HG03354 (cell line): ENCODE data around the gene MAPK10.
A peak's percentile ranks its signal among the peaks of the same experiment; 100 is the strongest.

Experiments used
- ATAC-seq: cut with Tn5 transposase; IDR thresholded peaks from one replicate; pipeline ENCODE4 v1.9.1; 2021; ENCODE audit warnings: mild to moderate bottlenecking; ENCODE audit not compliant: unreplicated experiment, poor library complexity, severe bottlenecking

The MAPK10 gene

DNA sequence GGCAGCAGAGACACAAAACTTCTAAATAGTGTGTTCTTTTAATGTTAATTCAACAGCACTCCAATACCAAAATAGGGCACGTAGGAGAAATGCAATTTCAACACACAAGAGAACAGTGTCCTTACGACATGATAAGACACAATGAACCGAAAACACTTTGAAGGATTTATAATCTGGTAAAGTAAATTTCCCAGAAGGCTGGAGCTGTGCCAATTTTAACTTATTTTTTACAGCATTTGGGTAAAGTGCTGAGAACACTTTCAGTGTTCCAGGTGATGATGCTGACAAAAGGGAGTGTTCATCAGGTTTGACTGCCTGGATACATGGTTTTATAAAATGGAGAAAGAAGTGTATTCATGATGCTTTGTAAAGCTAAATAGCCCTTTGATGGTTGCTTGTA, 76.5 kb downstream of the MAPK10 start:
- no peak for ATAC-seq

DNA sequence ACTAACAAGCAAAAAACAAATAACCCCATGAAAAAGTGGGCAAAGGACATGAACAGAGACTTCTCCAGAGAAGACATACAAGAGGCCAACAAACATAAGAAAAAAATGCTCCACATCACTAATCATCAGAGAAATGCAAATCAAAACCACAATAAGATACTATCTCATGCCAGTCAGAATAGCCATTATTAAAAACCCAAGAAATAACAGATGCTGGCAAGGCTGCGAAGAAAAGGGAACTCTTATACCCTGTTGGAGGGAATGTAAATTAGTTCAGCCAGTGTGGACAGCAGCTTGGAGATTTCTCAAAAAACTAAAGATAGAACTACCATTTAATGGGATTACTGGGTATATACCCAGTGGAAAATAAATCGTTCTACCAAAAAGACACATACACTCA, 79.6 kb downstream of the MAPK10 start:
- no peak for ATAC-seq

DNA sequence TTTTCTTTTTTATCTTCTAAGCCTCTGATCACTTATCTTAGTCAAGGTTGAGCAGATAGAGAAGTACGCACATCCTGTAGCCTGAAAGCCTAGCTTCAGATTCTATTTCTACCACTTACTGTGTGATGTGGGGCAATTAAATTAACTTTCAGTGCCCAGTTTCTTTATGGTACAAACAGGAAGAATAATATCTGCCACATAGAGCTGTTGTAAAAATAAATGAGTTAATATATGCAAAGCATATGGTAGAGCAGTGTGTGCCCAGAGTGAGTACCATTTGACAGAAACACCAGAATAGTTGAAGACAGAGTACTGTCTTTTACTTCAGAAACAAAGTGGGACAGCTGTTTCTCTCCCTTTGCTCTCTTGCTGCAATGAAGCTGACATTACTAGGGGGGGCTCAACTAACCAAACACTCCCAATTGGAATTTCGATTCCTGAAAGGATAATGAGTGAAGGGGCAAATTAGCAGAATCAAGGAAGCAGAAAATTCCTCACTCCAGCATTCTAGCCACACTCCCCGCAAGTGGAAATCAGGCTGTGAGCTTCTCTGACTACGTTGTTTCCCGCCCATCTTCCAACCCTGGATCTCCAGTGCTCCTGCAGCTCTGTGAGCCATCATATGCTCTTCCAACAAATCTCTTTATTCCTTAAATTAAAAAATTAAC, 80.4 kb downstream of the MAPK10 start:
- ATAC-seq = no peak

DNA sequence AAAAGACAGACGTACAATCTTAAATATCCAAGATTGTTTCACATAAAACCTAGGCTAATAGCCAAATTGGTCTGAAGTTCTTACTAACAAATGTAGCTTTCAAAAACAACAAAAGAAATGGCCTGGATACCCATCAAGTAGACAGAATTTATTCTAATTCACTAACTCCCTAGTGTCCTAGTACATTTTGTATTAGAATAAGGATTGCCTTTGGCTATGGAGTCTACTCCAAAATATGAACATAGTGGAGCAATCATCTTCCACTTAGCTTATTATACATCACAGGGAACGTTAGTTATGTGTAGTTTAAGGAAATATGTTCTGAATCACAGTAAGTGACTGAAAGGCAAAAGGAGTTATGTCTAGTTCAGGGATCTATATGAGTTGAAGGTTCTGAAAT, 81.7 kb downstream of the MAPK10 start:
- no peak for ATAC-seq

DNA sequence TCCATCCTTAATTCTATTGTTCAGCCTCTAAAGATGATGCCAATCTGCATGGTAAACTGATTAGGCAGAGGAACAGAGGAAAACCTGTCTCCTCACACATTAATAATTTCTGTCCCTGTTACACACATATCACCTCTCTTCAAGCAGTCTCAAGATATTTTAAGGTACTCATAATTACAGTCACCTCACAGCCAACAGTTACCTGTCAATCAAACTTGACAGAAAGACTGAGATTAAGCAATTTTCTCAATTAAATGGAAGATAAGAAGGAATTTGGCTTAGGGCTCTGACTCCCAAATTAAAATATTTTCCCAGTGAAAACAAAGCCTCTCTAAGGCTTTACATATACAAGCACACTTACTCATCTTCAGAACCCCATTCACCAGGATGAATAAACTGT, 85.2 kb downstream of the MAPK10 start:
- ATAC-seq = no peak

DNA sequence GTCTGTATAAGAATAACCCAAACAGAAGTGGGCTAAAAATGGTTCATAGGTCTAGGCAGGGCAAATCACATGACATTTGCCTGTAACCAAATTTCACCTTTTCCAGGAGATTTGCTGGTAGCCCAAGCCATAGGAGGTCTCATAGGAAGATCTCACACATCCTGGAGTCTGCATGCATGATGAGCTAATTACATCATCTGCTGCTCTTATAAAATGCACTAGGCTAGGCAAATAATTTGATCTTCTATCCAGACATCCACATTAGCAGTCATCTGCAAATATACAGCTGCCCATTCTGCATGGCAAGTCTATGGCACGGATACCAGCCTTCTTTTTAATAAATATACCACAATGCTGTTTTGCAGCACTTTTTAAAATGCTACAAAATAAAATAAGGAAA, 87.2 kb downstream of the MAPK10 start:
- no peak for ATAC-seq

DNA sequence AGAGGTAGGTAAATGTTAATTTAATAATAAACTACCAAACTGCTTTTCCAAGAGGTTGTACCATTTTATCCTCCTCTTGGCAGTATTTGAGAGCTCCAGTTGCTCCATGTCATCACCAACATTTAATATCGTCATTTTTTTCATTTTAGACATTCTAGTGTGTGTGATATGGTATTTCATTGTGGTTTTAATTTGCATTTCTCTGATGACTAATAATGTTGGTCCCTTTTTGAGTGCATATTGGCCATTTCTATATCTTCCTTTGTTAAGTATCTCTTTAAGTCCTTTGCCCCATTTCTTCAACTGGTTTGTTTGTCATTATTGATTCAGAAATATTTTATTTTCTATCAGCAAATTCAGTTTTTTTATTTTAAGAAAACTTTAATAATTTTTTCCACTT, 88.8 kb downstream of the MAPK10 start:
- no peak for ATAC-seq

DNA sequence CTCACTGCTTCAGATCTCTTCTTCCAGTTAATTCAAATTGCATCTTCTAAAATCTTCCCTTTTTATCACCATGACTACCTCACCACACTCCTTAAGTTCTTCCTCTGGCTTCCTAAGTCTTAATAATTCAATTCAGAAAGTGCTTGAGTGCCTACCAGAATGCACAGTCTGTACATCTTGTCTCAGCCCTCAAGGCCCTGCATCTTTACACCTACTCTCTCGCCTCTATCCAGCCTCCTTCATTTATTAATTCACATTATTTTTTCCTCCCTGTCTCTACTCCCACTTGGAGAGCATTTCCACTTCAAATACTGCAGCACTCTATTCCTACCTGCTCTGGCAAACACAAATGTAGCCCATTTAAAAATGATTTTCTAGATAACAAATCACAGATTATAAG, 90.5 kb downstream of the MAPK10 start:
- ATAC-seq = no peak

DNA sequence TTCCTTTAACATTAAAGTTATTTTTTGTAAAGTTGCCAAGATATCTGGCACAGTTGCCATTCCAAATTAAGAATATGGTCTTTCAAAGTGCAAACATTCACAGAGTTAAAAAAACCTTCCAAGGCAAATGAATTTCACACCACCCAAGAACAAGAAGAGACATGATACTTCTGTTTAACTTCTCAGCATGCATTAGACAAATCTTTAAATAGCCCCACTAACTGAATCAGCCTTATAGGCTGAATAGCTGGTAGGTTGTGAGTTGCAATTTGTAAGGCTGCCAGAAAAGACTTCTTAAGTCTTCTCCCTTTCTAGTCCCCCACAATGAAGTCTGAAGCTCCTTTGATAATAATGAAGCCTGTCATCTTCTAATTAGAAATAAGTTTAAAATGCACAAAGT, 95.6 kb downstream of the MAPK10 start:
- no peak for ATAC-seq

DNA sequence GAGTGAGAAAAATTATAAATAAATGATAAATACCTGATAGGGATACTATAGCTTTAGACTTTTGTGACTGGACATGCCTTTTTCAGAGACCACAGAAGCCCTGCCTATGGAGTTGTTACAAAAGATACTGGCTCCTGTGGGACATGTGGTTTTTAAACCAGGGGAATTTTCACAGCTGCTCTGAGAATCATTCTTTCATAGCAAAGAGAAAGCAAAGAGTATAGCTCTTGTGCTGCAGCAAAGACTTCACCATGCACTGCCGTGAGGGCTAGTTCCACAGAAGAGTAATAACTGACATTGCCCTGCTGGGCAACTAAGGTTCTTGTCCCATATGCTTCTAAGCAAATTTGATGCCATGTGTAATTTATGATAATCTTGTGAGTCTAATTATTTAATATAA, 98.2 kb downstream of the MAPK10 start:
- no peak for ATAC-seq

DNA sequence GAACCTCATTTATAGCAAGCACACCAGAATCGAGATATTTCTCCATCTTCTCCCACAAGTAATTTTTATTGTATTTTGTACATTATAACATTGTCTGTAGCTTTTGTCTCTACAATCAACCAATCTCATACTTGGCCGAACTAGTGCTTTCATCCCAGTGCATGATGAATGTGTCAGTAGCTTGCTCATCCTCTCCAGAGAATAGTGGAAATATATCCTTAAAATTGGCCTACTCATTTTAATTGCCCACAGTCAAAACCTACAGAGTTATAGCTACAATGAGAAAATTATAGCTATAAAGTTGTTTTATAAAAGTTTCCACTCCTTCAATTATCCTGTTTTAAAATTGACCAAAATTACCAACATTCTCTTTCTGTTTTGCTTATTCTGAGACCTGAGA, 103.8 kb downstream of the MAPK10 start:
- no peak for ATAC-seq

DNA sequence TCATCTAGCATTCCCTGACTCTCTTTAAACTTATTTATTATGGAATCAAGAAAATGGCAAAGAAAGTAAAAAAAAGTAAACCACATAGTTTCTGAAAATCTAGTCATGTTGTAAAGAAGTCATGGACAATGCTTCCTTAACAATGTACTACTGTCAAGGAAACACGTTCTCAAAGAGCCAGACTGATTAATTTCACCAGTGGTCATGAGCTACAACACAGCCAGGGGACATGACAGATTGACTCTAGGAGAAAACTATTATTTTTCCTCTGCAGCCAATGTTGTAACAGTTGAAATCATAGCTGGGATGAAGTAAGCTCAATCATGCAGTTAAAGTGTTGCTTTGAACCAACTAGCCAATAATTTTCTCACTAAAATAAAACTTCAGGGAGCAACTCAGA, 109.2 kb downstream of the MAPK10 start:
- ATAC-seq = no peak

DNA sequence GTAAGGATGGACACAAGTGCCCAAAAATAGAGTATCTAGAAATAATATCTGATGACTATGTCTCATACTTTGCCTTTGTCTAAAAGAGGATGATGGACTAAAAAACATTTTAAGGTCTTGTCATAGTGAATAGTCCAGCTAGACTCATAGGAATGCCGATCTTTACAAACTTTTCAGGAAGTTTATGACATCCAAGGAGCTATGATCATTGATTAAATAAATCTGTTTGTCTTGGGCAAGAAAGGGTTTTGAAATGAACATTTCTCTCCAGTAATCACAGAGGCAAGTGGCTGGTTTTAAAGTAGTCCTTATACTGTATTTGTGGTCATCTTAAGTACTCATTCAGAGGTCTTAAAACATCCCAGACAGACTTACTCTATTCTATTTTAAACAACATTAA, 109.8 kb downstream of the MAPK10 start:
- no peak for ATAC-seq

DNA sequence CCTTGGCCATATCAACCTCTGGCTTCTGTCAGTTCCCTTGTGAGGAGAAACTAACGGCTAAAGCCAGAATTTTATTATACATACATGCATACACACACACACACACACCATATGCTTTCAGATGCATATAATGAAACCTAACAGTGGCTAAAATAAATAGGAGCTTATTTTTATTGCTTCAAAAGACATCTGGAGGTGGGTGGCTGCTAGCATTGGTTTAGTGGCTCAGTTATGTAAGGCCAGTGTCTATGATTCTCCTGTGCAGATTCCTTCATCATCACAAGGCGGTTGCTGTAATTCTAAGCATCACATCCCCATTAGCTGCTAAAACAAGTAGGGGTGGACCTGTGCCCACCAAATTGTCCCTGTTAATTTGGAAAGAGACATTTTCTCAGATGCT, 110.8 kb downstream of the MAPK10 start:
- no peak for ATAC-seq

DNA sequence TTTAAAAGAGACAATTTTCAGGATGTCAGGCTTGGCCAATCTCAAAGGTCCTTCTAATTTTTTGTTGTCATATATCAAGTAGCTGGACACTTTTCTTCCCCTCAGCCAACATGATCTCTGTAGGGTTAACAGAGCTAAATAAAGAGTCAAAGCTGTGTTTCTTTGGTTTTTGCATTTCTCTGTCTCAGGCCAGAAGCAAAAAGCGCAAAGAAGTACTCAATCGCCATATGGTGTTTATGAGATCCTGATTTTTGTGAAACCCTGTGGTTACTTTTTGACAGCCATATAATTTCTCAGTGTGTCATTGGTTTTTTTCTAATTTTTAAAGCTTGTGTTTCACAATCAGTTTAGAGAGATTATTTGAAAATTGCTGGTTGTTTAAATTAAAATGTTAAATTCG, 111.9 kb downstream of the MAPK10 start:
- ATAC-seq = no peak

DNA sequence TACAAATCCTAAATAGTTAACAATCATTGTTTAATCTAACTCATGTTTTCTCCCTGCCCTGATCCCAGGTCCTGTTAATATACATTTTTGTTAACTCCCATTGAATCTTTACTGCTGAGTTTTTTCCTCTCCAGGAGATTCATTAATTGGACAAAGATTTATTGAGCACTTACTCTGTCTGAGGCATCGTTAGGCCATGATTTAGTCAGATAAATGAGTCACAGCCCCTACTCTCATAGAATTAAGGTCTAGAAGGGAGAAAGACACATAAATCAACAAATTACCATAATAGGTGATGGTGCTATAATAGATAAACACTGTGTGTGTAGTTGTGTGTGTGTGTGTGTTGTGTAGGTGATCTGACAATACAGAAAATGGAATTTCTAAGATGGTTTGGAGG, 112.5 kb downstream of the MAPK10 start:
- no peak for ATAC-seq

DNA sequence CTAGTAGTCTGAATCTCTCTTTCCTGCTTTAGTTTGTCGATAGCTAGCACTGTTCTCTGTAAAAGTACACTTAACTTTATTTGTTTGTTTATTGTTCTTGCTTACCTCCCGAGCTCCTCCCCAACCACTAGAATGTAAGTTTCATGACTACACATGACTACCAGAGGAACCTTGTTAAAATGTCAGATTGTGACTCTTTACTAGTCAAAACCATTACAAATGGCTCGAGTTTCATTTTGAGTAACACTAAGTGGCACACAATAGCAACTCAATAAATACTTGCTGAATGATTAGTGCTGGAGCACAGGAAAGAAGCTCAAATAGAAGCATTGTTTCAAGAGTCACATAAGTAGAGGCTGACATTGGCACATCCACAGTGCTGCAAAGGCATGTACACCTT, 116.1 kb downstream of the MAPK10 start:
- no peak for ATAC-seq

DNA sequence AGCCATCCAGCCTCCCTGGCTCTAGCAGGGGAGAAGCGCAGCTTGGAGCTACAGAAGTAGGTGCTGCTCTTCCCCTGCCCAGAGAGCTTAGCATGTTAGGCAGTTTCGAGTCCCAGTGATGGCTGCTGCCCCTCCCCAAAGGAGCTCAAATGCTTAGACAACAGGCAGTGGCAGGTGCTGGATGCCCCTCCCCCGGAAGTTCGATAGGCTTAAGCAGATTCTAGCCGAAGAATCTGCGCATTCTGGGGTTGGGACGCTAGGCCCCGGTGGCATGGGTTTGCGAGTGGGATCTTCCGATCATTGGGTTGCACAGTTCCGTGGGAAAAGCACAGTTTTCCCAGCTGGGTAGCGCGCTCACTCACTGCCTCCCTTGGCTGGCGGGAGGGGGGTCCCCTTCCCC, 117.2 kb downstream of the MAPK10 start:
- ATAC-seq = no peak

DNA sequence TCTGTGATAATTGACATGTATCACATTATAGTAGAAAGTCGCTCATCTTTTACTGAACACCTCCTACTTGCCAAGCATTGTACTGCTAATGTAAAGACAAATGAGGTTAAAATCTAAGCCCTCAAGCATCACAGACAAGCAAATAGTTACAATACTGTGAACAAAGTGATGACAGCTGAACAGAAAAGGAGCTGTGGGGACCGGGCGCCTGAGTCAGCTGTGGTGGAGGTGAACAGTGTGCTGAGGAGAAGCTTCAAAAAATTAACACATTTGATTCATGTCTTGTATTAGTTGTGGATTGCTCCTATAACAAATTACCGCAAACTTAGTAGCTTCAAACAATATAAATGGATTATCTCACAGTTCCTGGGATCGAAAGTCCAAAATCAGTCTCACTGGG, 124.3 kb downstream of the MAPK10 start:
- ATAC-seq = no peak

DNA sequence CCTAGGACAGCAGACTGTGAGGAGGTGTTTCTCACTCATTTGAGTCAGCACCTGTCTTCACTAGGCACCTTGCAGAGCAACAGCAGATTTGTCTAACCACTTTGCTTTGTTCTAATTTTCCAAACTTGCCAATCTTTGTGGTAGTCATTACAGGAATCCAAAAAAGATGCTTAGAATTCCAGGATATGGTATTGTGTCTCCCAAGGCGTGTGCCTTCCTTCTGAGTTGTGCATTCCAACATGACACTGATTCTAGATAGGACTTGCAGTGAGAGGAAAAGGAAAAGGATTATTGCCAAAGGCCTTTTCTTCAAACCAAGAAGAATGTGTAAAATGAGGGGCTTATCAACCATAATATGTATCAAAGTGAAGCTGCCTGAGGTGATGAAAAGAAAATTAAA, 126.2 kb downstream of the MAPK10 start:
- ATAC-seq = no peak

DNA sequence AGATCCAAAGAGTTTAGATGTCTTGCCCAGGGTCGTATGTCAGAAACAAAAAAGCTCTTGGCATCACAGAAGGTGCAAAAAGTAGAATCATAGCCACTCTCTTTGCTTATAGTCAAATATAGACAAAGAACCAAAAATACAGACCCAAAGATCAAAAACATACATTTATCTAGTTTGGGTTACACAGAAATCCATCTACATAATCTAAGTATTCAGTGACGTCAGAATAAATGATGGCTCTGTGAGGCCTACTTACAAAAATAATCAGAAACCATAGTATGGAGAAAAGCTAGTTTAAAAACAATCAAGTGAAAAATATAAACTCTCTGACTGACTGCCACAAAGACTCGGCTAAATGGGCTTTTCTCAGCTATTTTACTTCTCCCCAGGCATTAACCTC, 126.8 kb downstream of the MAPK10 start:
- ATAC-seq = no peak

DNA sequence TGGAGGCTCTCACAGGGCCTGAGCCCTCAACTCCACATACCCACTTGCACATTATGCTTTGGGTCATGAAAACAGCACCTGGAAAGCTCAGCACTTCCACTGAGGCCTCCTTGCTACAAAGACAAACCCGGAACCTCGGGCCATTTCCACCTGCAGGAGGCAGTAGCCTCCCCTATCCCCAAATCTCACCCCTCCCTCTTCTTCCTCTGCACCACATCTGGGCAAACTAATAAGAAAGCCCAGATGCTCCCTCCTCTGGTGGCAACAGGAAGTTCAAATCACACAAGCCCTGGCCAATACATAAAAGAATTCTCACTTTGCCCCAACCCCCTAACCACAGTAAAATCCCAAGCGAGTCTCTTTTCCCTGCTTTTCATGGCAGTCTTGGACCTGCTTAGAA, 136.4 kb downstream of the MAPK10 start:
- peak; percentile 86 for ATAC-seq
